ENCODE data around the gene ARHGAP26.

The ARHGAP26 gene

GRCh38 chr5:143041461-143041860 lies 271.3 kb downstream of the ARHGAP26 start:
- no peak overlapping the region for H3K4me3 Mint-ChIP-seq
- no peaks in the 10 kb centered on the region for H3K9me3 Mint-ChIP-seq
- ATAC-seq (replicated peaks) (no peak), DNase-seq (no peak)
- H3K27ac Mint-ChIP-seq = no peak overlapping the region
- peaks cover 0 to 11% of the 10 kb centered on the region in 2 donors for H3K4me1 Mint-ChIP-seq (ENCODE audit: low read depth in 2 of 2)
- H3K36me3 Mint-ChIP-seq (ENCODE audit: insufficient read depth) = peaks cover 50% of the 10 kb centered on the region
- H3K27me3 Mint-ChIP-seq = no peaks in the 10 kb centered on the region

- Mint-ChIP-seq H3K4me1 (ENCODE audit: low read depth in 2 of 2) (peaks cover 0 to 16% of the 10 kb centered on the region in 2 donors), H3K27ac (peak overlapping the region in 1 of 2 donors; percentile 38), H3K4me3 (no peak overlapping the region), H3K27me3 (no peaks in the 10 kb centered on the region), H3K36me3 (ENCODE audit: insufficient read depth) (peaks cover 46% of the 10 kb centered on the region), H3K9me3 (no peaks in the 10 kb centered on the region)
- ATAC-seq (replicated peaks) = no peak
- no peak for DNase-seq
Measured at GRCh38 chr5:143041972-143042770, 272.0 kb downstream of the ARHGAP26 start.

- peaks cover 32% of the 10 kb centered on the region for H3K36me3 Mint-ChIP-seq (ENCODE audit: insufficient read depth)
- H3K27ac Mint-ChIP-seq = peak overlapping the region in 1 of 2 donors; percentile 4
- no peak overlapping the region for H3K4me3 Mint-ChIP-seq
- H3K9me3 Mint-ChIP-seq = no peaks in the 10 kb centered on the region
- DNase-seq (no peak), ATAC-seq (replicated peaks) (no peak)
- no peaks in the 10 kb centered on the region for H3K27me3 Mint-ChIP-seq
- H3K4me1 Mint-ChIP-seq (ENCODE audit: low read depth in 2 of 2) = peaks cover 0 to 12% of the 10 kb centered on the region in 2 donors
Measured at GRCh38 chr5:143044265-143044664, 274.1 kb downstream of the ARHGAP26 start.

- H3K36me3 Mint-ChIP-seq (ENCODE audit: insufficient read depth) = peaks cover 34% of the 10 kb centered on the region
- peaks cover 2 to 12% of the 10 kb centered on the region in 2 donors for H3K4me1 Mint-ChIP-seq (ENCODE audit: low read depth in 2 of 2)
- no peak for ATAC-seq (replicated peaks)
Measured at GRCh38 chr5:143045062-143045461, 274.9 kb downstream of the ARHGAP26 start.

GRCh38 chr5:143046314-143046713 lies 276.1 kb downstream of the ARHGAP26 start:
- H3K9me3 Mint-ChIP-seq = no peaks in the 10 kb centered on the region
- H3K27me3 Mint-ChIP-seq = no peaks in the 10 kb centered on the region
- ATAC-seq (replicated peaks) = no peak
- H3K4me1 Mint-ChIP-seq (ENCODE audit: low read depth in 2 of 2) = peaks cover 2 to 19% of the 10 kb centered on the region in 2 donors
- no peak for DNase-seq
- no peak overlapping the region for H3K4me3 Mint-ChIP-seq
- peaks cover 38% of the 10 kb centered on the region for H3K36me3 Mint-ChIP-seq (ENCODE audit: insufficient read depth)
- no peak overlapping the region for H3K27ac Mint-ChIP-seq

More at GRCh38 chr5:143045062-143045461, 274.9 kb downstream of the ARHGAP26 start:
- H3K27ac Mint-ChIP-seq = peak overlapping the region in 1 of 2 donors; percentile 4
- H3K27me3 Mint-ChIP-seq = no peaks in the 10 kb centered on the region
- DNase-seq = no peak
- no peaks in the 10 kb centered on the region for H3K9me3 Mint-ChIP-seq
- no peak overlapping the region for H3K4me3 Mint-ChIP-seq

- H3K4me3 Mint-ChIP-seq = no peak overlapping the region
- peaks cover 30% of the 10 kb centered on the region for H3K36me3 Mint-ChIP-seq (ENCODE audit: insufficient read depth)
- peaks cover 2 to 22% of the 10 kb centered on the region in 2 donors for H3K4me1 Mint-ChIP-seq (ENCODE audit: low read depth in 2 of 2)
- no peak overlapping the region for H3K27ac Mint-ChIP-seq
- H3K9me3 Mint-ChIP-seq = no peaks in the 10 kb centered on the region
- DNase-seq = no peak
- no peaks in the 10 kb centered on the region for H3K27me3 Mint-ChIP-seq
- ATAC-seq (replicated peaks) = no peak
Measured at GRCh38 chr5:143047091-143047490, 276.9 kb downstream of the ARHGAP26 start.

GRCh38 chr5:143050183-143050582 lies 280.0 kb downstream of the ARHGAP26 start:
- H3K27me3 Mint-ChIP-seq = no peaks in the 10 kb centered on the region
- H3K36me3 Mint-ChIP-seq (ENCODE audit: insufficient read depth) = peaks cover 20% of the 10 kb centered on the region
- ATAC-seq (replicated peaks) = no peak
- H3K27ac Mint-ChIP-seq = peak overlapping the region; percentile 57 to 82
- no peaks in the 10 kb centered on the region for H3K9me3 Mint-ChIP-seq
- no peak overlapping the region for H3K4me3 Mint-ChIP-seq
- DNase-seq = no peak
- H3K4me1 Mint-ChIP-seq (ENCODE audit: low read depth in 2 of 2) = peaks cover 10 to 38% of the 10 kb centered on the region in 2 donors

- peaks cover 11 to 47% of the 10 kb centered on the region in 2 donors for H3K4me1 Mint-ChIP-seq (ENCODE audit: low read depth in 2 of 2)
- ATAC-seq (replicated peaks) (no peak), DNase-seq (no peak)
- no peak overlapping the region for H3K4me3 Mint-ChIP-seq
- H3K27ac Mint-ChIP-seq = peak overlapping the region in 1 of 2 donors; percentile 36
- H3K36me3 Mint-ChIP-seq (ENCODE audit: insufficient read depth) = peaks cover 23% of the 10 kb centered on the region
- H3K27me3 Mint-ChIP-seq = no peaks in the 10 kb centered on the region
- no peaks in the 10 kb centered on the region for H3K9me3 Mint-ChIP-seq
Measured at GRCh38 chr5:143051244-143052058, 281.3 kb downstream of the ARHGAP26 start.

- ATAC-seq (replicated peaks) = no peak
- H3K27me3 Mint-ChIP-seq = no peaks in the 10 kb centered on the region
- no peak overlapping the region for H3K4me3 Mint-ChIP-seq
- peak overlapping the region; percentile 70 to 87 for H3K27ac Mint-ChIP-seq
- no peak for DNase-seq
- no peaks in the 10 kb centered on the region for H3K9me3 Mint-ChIP-seq
- H3K36me3 Mint-ChIP-seq (ENCODE audit: insufficient read depth) = peaks cover 38% of the 10 kb centered on the region
- peaks cover 14 to 44% of the 10 kb centered on the region in 2 donors for H3K4me1 Mint-ChIP-seq (ENCODE audit: low read depth in 2 of 2)
Measured at GRCh38 chr5:143052967-143053682, 282.9 kb downstream of the ARHGAP26 start.

- peak overlapping the region; percentile 70 to 87 for H3K27ac Mint-ChIP-seq
- no peaks in the 10 kb centered on the region for H3K27me3 Mint-ChIP-seq
- DNase-seq = no peak
- no peak for ATAC-seq (replicated peaks)
- no peaks in the 10 kb centered on the region for H3K9me3 Mint-ChIP-seq
- H3K36me3 Mint-ChIP-seq (ENCODE audit: insufficient read depth) = peaks cover 44% of the 10 kb centered on the region
- peaks cover 14 to 44% of the 10 kb centered on the region in 2 donors for H3K4me1 Mint-ChIP-seq (ENCODE audit: low read depth in 2 of 2)
- no peak overlapping the region for H3K4me3 Mint-ChIP-seq
Measured at GRCh38 chr5:143053780-143054179, 283.6 kb downstream of the ARHGAP26 start.

- no peak for DNase-seq
- peak overlapping the region; percentile 70 to 87 for H3K27ac Mint-ChIP-seq
- no peaks in the 10 kb centered on the region for H3K9me3 Mint-ChIP-seq
- peak overlapping the region in 1 of 2 donors; percentile 7 for H3K4me3 Mint-ChIP-seq
- no peaks in the 10 kb centered on the region for H3K27me3 Mint-ChIP-seq
- peaks cover 49% of the 10 kb centered on the region for H3K36me3 Mint-ChIP-seq (ENCODE audit: insufficient read depth)
- peak; percentile 70 for ATAC-seq (replicated peaks)
- H3K4me1 Mint-ChIP-seq (ENCODE audit: low read depth in 2 of 2) = peaks cover 14 to 47% of the 10 kb centered on the region in 2 donors
Measured at GRCh38 chr5:143054480-143054941, 284.3 kb downstream of the ARHGAP26 start.

- DNase-seq = no peak
- Mint-ChIP-seq H3K27me3 (no peaks in the 10 kb centered on the region), H3K4me3 (no peak overlapping the region), H3K27ac (peak overlapping the region; percentile 44 to 87), H3K36me3 (ENCODE audit: insufficient read depth) (peaks cover 47% of the 10 kb centered on the region), H3K4me1 (ENCODE audit: low read depth in 2 of 2) (peaks cover 13 to 43% of the 10 kb centered on the region in 2 donors), H3K9me3 (no peaks in the 10 kb centered on the region)
- no peak for ATAC-seq (replicated peaks)
Measured at GRCh38 chr5:143055596-143056338, 285.6 kb downstream of the ARHGAP26 start.

Measured in effector memory CD8-positive, alpha-beta T cell (primary cell).